PC-3 (cell line): ENCODE results near the gene MTNR1A.

Experiments
- CTCF ChIP-seq: fragments of 300-600 bp; sonication (generic); conservative IDR thresholded peaks from 2 replicates; pipeline ENCODE4 v1.5.1; 2017; ENCODE audit warnings: antibody characterized with exemption, low read depth, mild to moderate bottlenecking, low read length
- EZH2phosphoT487 ChIP-seq: fragments of 300-600 bp; sonication (generic); IDR thresholded peaks from 2 replicates; pipeline ENCODE4 v1.6.1; 2018; ENCODE audit warnings: mild to moderate bottlenecking, antibody characterized with exemption, low read length, borderline replicate concordance

DNA sequence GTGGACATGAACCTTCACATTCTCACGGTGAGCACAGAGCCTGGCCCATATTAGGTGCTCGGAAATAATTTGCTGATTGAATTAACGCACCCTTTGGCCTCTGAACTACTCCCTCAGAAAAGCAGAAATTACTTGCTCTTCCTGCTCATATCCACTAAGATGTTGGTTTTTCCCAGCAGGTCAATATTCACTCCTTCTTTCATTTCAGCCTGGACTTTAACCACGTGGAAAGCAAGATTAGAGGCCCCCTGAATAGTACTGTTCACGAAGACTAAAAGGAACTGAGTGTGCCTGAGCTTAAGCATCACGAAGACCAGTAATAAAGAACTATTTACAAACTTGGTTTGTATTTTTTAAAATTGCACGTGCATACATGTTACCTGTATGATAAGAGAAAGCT, 9.9 kb downstream of the MTNR1A start:
- TF ChIP-seq EZH2phosphoT487 (no peak), CTCF (no peak)
